Keratinocyte (primary cell): ENCODE results near the gene COL8A2. TPM values are rescaled to one million over a fixed set of nuclear protein-coding genes. Genes with fewer than 3 reads are reported as not detected.

Source experiments
- DNase-seq: peaks from one replicate; pipeline ENCODE4 v3.0.0-alpha.2; 2011; ENCODE audit warnings: low read depth, missing footprints, low spot score
- FAIRE-seq: peaks from 2 replicates; lab custom pipeline; 2011; peaks lifted over from hg19 to GRCh38; lab: Jason Lieb, UNC
- H2AFZ ChIP-seq: 2 replicates; pipeline ENCODE4 v1.6.0; 2012; ENCODE audit warnings: low read length, control low read depth, inconsistent platforms; ENCODE audit not compliant: control insufficient read depth
- H3K27ac ChIP-seq: 2 replicates; pipeline ENCODE4 v1.5.1; 2011; ENCODE audit warnings: low read length; ENCODE audit not compliant: control insufficient read depth, insufficient read depth
- H3K27me3 ChIP-seq: 3 replicates; pipeline ENCODE4 v1.6.0; 2011; ENCODE audit warnings: low read length; ENCODE audit not compliant: control insufficient read depth, insufficient read depth; ENCODE audit errors: extremely low read depth
- H3K36me3 ChIP-seq, 2 experiments: 2 replicates in 1 of 2; 3 replicates in 1 of 2; pipeline ENCODE4 v1.5.1; 2011; ENCODE audit warnings: low read length in 2 of 2, mild to moderate bottlenecking in 1 of 2; ENCODE audit not compliant: control insufficient read depth in 2 of 2, insufficient read depth in 2 of 2; ENCODE audit errors: extremely low read depth in 1 of 2
- H3K4me1 ChIP-seq: 3 replicates; pipeline ENCODE4 v1.5.1; 2011; ENCODE audit warnings: low read length; ENCODE audit not compliant: control insufficient read depth, insufficient read depth; ENCODE audit errors: extremely low read depth
- H3K4me2 ChIP-seq: 3 replicates; pipeline ENCODE4 v1.6.0; 2011; ENCODE audit warnings: low read depth, low read length; ENCODE audit not compliant: control insufficient read depth, insufficient read depth; ENCODE audit errors: extremely low read depth
- H3K4me3 ChIP-seq, 3 experiments: fragments of 200-600 bp in 1 of 3; sonication (generic) in 1 of 3; 2 replicates in 2 of 3; 3 replicates in 1 of 3; pipeline ENCODE4 v1.5.1; 2011 to 2016; ENCODE audit warnings: low read length in 3 of 3, mild to moderate bottlenecking in 3 of 3, control low read depth in 2 of 3, inconsistent platforms in 1 of 3, low read depth in 1 of 3, mixed read lengths in 1 of 3, mixed run types in 1 of 3, moderate library complexity in 1 of 3; ENCODE audit not compliant: control insufficient read depth in 2 of 3, insufficient read depth in 2 of 3; ENCODE audit errors: extremely low read depth in 1 of 3
- H3K79me2 ChIP-seq: 2 replicates; pipeline ENCODE4 v1.6.0; 2012; ENCODE audit warnings: low read length; ENCODE audit not compliant: control insufficient read depth, insufficient read depth
- H3K9ac ChIP-seq: 3 replicates; pipeline ENCODE4 v1.6.0; 2011; ENCODE audit warnings: low read length; ENCODE audit not compliant: control insufficient read depth, insufficient read depth; ENCODE audit errors: extremely low read depth
- H3K9me1 ChIP-seq: 3 replicates; pipeline ENCODE4 v1.6.0; 2011; ENCODE audit warnings: low read length; ENCODE audit not compliant: control insufficient read depth, insufficient read depth; ENCODE audit errors: extremely low read depth
- H3K9me3 ChIP-seq: 2 replicates; pipeline ENCODE4 v1.5.1; 2012; ENCODE audit warnings: low read depth, low read length; ENCODE audit not compliant: control insufficient read depth
- H4K20me1 ChIP-seq: 3 replicates; pipeline ENCODE4 v1.6.0; 2011; ENCODE audit warnings: low read length; ENCODE audit not compliant: control insufficient read depth, insufficient read depth; ENCODE audit errors: extremely low read depth
- CTCF ChIP-seq, 3 experiments: IDR thresholded peaks in 1 of 3; conservative IDR thresholded peaks in 1 of 3; optimal IDR thresholded peaks in 1 of 3; 2 replicates in 2 of 3; 3 replicates in 1 of 3; pipeline versions ENCODE3 to v1.5.1; 2011; ENCODE audit warnings: low read length in 3 of 3, mild to moderate bottlenecking in 3 of 3, moderate library complexity in 2 of 3, control low read depth in 1 of 3, inconsistent platforms in 1 of 3; ENCODE audit not compliant: insufficient read depth in 2 of 3; ENCODE audit errors: extremely low read depth in 1 of 3
- EZH2 ChIP-seq: IDR thresholded peaks from one replicate; pipeline ENCODE4 v1.6.1; 2012; ENCODE audit warnings: inconsistent platforms, mild to moderate bottlenecking, low read length, moderate library complexity
- dilution Hi-C: fragments of 300-500 bp; cut with MboI; formaldehyde crosslinking; loops from one replicate; pipeline ENCODE4 v1.7.0; 2020; ENCODE audit warnings: low sequenced_read_pairs; ENCODE audit not compliant: extremely low pct_ligation_motif_present
- polyA plus RNA-seq, 5 experiments: library from polyadenylated mRNA; depleted of rRNA in 3 of 5; stranded (reverse) in 3 of 5; stranded (forward) in 1 of 5; unstranded in 1 of 5; fragments of >200 nt; gene quantifications; 1 replicate in 1 of 5; 2 replicates in 3 of 5; 3 replicates in 1 of 5; pipeline versions ENCODE4 v1.2.1 to v1.2.3, GENCODE V29; 2011 to 2012; ENCODE audit warnings: missing spikeins in 2 of 5, low read depth in 1 of 5, low replicate concordance in 1 of 5

COL8A2 gene
- polyA plus RNA-seq, 1 donor (not counting 4 experiments of a cell fraction or from before 2014, with no cell fraction given): 0.09 TPM

GRCh38 chr1:36098650-36099365, 26.2 kb downstream of the COL8A2 start:
- Histone ChIP-seq H3K27ac (no peak overlapping the region), H3K4me1 (peaks cover 3% of the 10 kb centered on the region), H2AFZ (no peak overlapping the region), H3K79me2 (no peaks in the 10 kb centered on the region), H3K9me1 (peaks cover 2% of the 10 kb centered on the region), H3K4me3 (no peak overlapping the region), H4K20me1 (no peaks in the 10 kb centered on the region), H3K9ac (no peak overlapping the region), H3K9me3 (no peaks in the 10 kb centered on the region), H3K4me2 (no peak overlapping the region), H3K27me3 (no peaks in the 10 kb centered on the region), H3K36me3 (peaks cover 9 to 15% of the 10 kb centered on the region in 2 experiments)
- FAIRE-seq (no peak), DNase-seq (no peak)
- dilution Hi-C loops: no loop called here
- TF ChIP-seq EZH2: no peak
- no peak for TF ChIP-seq CTCF (optimal IDR thresholded peaks at IDR 0.05 in 1 of 3, IDR thresholded peaks at IDR 0.05 in 1 of 3, conservative IDR thresholded peaks at IDR 0.05 in 1 of 3; ENCODE audit: extremely low read depth in 1 of 3, insufficient read depth in 2 of 3, low read length in 3 of 3)

GRCh38 chr1:36097693-36098585, 27.1 kb downstream of the COL8A2 start:
- H3K79me2 ChIP-seq: no peaks in the 10 kb centered on the region
- H3K9ac ChIP-seq: no peak overlapping the region
- no peaks in the 10 kb centered on the region for H4K20me1 ChIP-seq
- dilution Hi-C loops: no loop called here
- H3K4me1 ChIP-seq: peaks cover 3% of the 10 kb centered on the region
- H3K27ac ChIP-seq: no peak overlapping the region
- H3K4me3 ChIP-seq: no peak overlapping the region
- no peak overlapping the region for H2AFZ ChIP-seq
- TF ChIP-seq EZH2 (no peak), CTCF (optimal IDR thresholded peaks at IDR 0.05 in 1 of 3, IDR thresholded peaks at IDR 0.05 in 1 of 3, conservative IDR thresholded peaks at IDR 0.05 in 1 of 3; ENCODE audit: extremely low read depth in 1 of 3, insufficient read depth in 2 of 3, low read length in 3 of 3) (no peak)
- no peaks in the 10 kb centered on the region for H3K27me3 ChIP-seq
- no peak overlapping the region for H3K4me2 ChIP-seq
- FAIRE-seq (no peak), DNase-seq (no peak)
- no peaks in the 10 kb centered on the region for H3K9me3 ChIP-seq
- H3K36me3 ChIP-seq: peaks cover 16 to 24% of the 10 kb centered on the region in 2 experiments
- peaks cover 2% of the 10 kb centered on the region for H3K9me1 ChIP-seq
